Measurements from ENCODE around the gene YWHAE. TPM values are rescaled to one million over a fixed set of nuclear protein-coding genes. Genes with fewer than 3 reads are reported as not detected.
A peak's percentile ranks its signal among the peaks of the same experiment; 100 is the strongest.

YWHAE gene
- total RNA-seq, 1 experiment from 2014 or later = 330 TPM

GRCh38 chr17:1347589-1348323, 52.3 kb downstream of the YWHAE start:
- peaks cover 17% of the 10 kb centered on the region for H3K36me3 ChIP-seq (replicated peaks; ENCODE audit: control insufficient read depth, insufficient read depth, low read length)
- H3K27me3 ChIP-seq (ENCODE audit: control insufficient read depth, insufficient read depth, low read length) = no peaks in the 10 kb centered on the region
- no peak for DNase-seq
- H3K4me3 ChIP-seq (ENCODE audit: insufficient read depth, low read depth, low read length) = no peak overlapping the region

GRCh38 chr17:1344521-1344920, 55.5 kb downstream of the YWHAE start:
- peak; percentile 55 for DNase-seq

GRCh38 chr17:1343554-1343953, 56.5 kb downstream of the YWHAE start:
- H3K27me3 ChIP-seq (ENCODE audit: control insufficient read depth, insufficient read depth, low read length) = no peaks in the 10 kb centered on the region
- no peak overlapping the region for H3K4me3 ChIP-seq (ENCODE audit: insufficient read depth, low read depth, low read length)
- peaks cover 4% of the 10 kb centered on the region for H3K36me3 ChIP-seq (replicated peaks; ENCODE audit: control insufficient read depth, insufficient read depth, low read length)
- no peak for DNase-seq

More at GRCh38 chr17:1344521-1344920, 55.5 kb downstream of the YWHAE start:
- H3K4me3 ChIP-seq (ENCODE audit: insufficient read depth, low read depth, low read length) = no peak overlapping the region
- peaks cover 4% of the 10 kb centered on the region for H3K36me3 ChIP-seq (replicated peaks; ENCODE audit: control insufficient read depth, insufficient read depth, low read length)
- H3K27me3 ChIP-seq (ENCODE audit: control insufficient read depth, insufficient read depth, low read length) = no peaks in the 10 kb centered on the region

- Histone ChIP-seq H3K4me3 (ENCODE audit: insufficient read depth, low read depth, low read length) (no peak overlapping the region), H3K36me3 (replicated peaks; ENCODE audit: control insufficient read depth, insufficient read depth, low read length) (peaks cover 2% of the 10 kb centered on the region), H3K27me3 (ENCODE audit: control insufficient read depth, insufficient read depth, low read length) (no peaks in the 10 kb centered on the region)
- no peak for DNase-seq
These were observed 59.7 kb downstream of the YWHAE start for GRCh38 chr17:1340371-1340770.

GRCh38 chr17:1331708-1332107, 68.3 kb downstream of the YWHAE start:
- DNase-seq = no peak
- no peaks in the 10 kb centered on the region for H3K36me3 ChIP-seq (replicated peaks; ENCODE audit: control insufficient read depth, insufficient read depth, low read length)
- no peak overlapping the region for H3K4me3 ChIP-seq (ENCODE audit: insufficient read depth, low read depth, low read length)
- no peaks in the 10 kb centered on the region for H3K27me3 ChIP-seq (ENCODE audit: control insufficient read depth, insufficient read depth, low read length)

GRCh38 chr17:1329745-1330343, 70.2 kb downstream of the YWHAE start:
- no peak overlapping the region for H3K4me3 ChIP-seq (ENCODE audit: insufficient read depth, low read depth, low read length)
- no peaks in the 10 kb centered on the region for H3K36me3 ChIP-seq (replicated peaks; ENCODE audit: control insufficient read depth, insufficient read depth, low read length)
- H3K27me3 ChIP-seq (ENCODE audit: control insufficient read depth, insufficient read depth, low read length) = no peaks in the 10 kb centered on the region
- DNase-seq = no peak

GRCh38 chr17:1328437-1328836, 71.6 kb downstream of the YWHAE start:
- H3K27me3 ChIP-seq (ENCODE audit: control insufficient read depth, insufficient read depth, low read length) = no peaks in the 10 kb centered on the region
- H3K4me3 ChIP-seq (ENCODE audit: insufficient read depth, low read depth, low read length) = no peak overlapping the region
- no peaks in the 10 kb centered on the region for H3K36me3 ChIP-seq (replicated peaks; ENCODE audit: control insufficient read depth, insufficient read depth, low read length)
- DNase-seq = no peak

- no peak for DNase-seq
- H3K4me3 ChIP-seq (ENCODE audit: insufficient read depth, low read depth, low read length) = no peak overlapping the region
- H3K36me3 ChIP-seq (replicated peaks; ENCODE audit: control insufficient read depth, insufficient read depth, low read length) = no peaks in the 10 kb centered on the region
- no peaks in the 10 kb centered on the region for H3K27me3 ChIP-seq (ENCODE audit: control insufficient read depth, insufficient read depth, low read length)
These were observed 74.3 kb downstream of the YWHAE start for GRCh38 chr17:1325766-1326165.

GRCh38 chr17:1324201-1324771, 75.7 kb downstream of the YWHAE start:
- DNase-seq = no peak
- H3K4me3 ChIP-seq (ENCODE audit: insufficient read depth, low read depth, low read length) = no peak overlapping the region
- no peaks in the 10 kb centered on the region for H3K36me3 ChIP-seq (replicated peaks; ENCODE audit: control insufficient read depth, insufficient read depth, low read length)
- no peaks in the 10 kb centered on the region for H3K27me3 ChIP-seq (ENCODE audit: control insufficient read depth, insufficient read depth, low read length)

- H3K4me3 ChIP-seq (ENCODE audit: insufficient read depth, low read depth, low read length) = no peak overlapping the region
- DNase-seq = peak; percentile 58
- H3K36me3 ChIP-seq (replicated peaks; ENCODE audit: control insufficient read depth, insufficient read depth, low read length) = no peaks in the 10 kb centered on the region
- no peaks in the 10 kb centered on the region for H3K27me3 ChIP-seq (ENCODE audit: control insufficient read depth, insufficient read depth, low read length)
These were observed 76.7 kb downstream of the YWHAE start for GRCh38 chr17:1323336-1323735.

- Histone ChIP-seq H3K36me3 (replicated peaks; ENCODE audit: control insufficient read depth, insufficient read depth, low read length) (no peaks in the 10 kb centered on the region), H3K27me3 (ENCODE audit: control insufficient read depth, insufficient read depth, low read length) (no peaks in the 10 kb centered on the region), H3K4me3 (ENCODE audit: insufficient read depth, low read depth, low read length) (no peak overlapping the region)
- no peak for DNase-seq
These were observed 77.5 kb downstream of the YWHAE start for GRCh38 chr17:1322480-1322879.

- Histone ChIP-seq H3K27me3 (ENCODE audit: control insufficient read depth, insufficient read depth, low read length) (no peaks in the 10 kb centered on the region), H3K36me3 (replicated peaks; ENCODE audit: control insufficient read depth, insufficient read depth, low read length) (no peaks in the 10 kb centered on the region), H3K4me3 (ENCODE audit: insufficient read depth, low read depth, low read length) (no peak overlapping the region)
- DNase-seq = no peak
These were observed 78.0 kb downstream of the YWHAE start for GRCh38 chr17:1322014-1322428.

GRCh38 chr17:1315891-1316403, 84.1 kb downstream of the YWHAE start:
- peak; percentile 46 for DNase-seq
- no peak overlapping the region for H3K4me3 ChIP-seq (ENCODE audit: insufficient read depth, low read depth, low read length)
- no peaks in the 10 kb centered on the region for H3K27me3 ChIP-seq (ENCODE audit: control insufficient read depth, insufficient read depth, low read length)
- no peaks in the 10 kb centered on the region for H3K36me3 ChIP-seq (replicated peaks; ENCODE audit: control insufficient read depth, insufficient read depth, low read length)

- Histone ChIP-seq H3K4me3 (ENCODE audit: insufficient read depth, low read depth, low read length) (no peak overlapping the region), H3K36me3 (replicated peaks; ENCODE audit: control insufficient read depth, insufficient read depth, low read length) (no peaks in the 10 kb centered on the region), H3K27me3 (ENCODE audit: control insufficient read depth, insufficient read depth, low read length) (no peaks in the 10 kb centered on the region)
- no peak for DNase-seq
These were observed 84.6 kb downstream of the YWHAE start for GRCh38 chr17:1315409-1315808.
